AG10803 (cell line): ENCODE measurements around the gene KIF2C.

Source experiments
- DNase-seq: peaks from one replicate; pipeline ENCODE4 v3.0.0; 2010; ENCODE audit warnings: low read depth
- H3K4me3 ChIP-seq: 2 replicates; pipeline ENCODE4 v1.5.1; 2011; ENCODE audit warnings: mild to moderate bottlenecking, low read length, control low read depth
- TF ChIP-seq, protein P1 (sequence below): conservative IDR thresholded peaks from 2 replicates; pipeline ENCODE4 v1.5.1; 2011; ENCODE audit warnings: mild to moderate bottlenecking, low read length, control low read depth, inconsistent platforms

KIF2C gene

GRCh38 chr1:44798481-44799365, 59.1 kb downstream of the KIF2C start:
- TF ChIP-seq, protein P1, sequence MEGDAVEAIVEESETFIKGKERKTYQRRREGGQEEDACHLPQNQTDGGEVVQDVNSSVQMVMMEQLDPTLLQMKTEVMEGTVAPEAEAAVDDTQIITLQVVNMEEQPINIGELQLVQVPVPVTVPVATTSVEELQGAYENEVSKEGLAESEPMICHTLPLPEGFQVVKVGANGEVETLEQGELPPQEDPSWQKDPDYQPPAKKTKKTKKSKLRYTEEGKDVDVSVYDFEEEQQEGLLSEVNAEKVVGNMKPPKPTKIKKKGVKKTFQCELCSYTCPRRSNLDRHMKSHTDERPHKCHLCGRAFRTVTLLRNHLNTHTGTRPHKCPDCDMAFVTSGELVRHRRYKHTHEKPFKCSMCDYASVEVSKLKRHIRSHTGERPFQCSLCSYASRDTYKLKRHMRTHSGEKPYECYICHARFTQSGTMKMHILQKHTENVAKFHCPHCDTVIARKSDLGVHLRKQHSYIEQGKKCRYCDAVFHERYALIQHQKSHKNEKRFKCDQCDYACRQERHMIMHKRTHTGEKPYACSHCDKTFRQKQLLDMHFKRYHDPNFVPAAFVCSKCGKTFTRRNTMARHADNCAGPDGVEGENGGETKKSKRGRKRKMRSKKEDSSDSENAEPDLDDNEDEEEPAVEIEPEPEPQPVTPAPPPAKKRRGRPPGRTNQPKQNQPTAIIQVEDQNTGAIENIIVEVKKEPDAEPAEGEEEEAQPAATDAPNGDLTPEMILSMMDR: no peak
- DNase-seq: no peak
- no peak overlapping the region for H3K4me3 ChIP-seq

GRCh38 chr1:44799770-44800584, 60.3 kb downstream of the KIF2C start, which contains the start of gene PLK3:
Gene PLK3, plus strand, starts transcription at chr1:44800377. Its CDS starts 87 bp downstream, at chr1:44800464.
- DNase-seq: peak; percentile 98
- H3K4me3 ChIP-seq: peak within 1 kb of the TSS; percentile 83
- TF ChIP-seq, protein P1: peak; percentile 84

- TF ChIP-seq, protein P1: no peak
- peak overlapping the region; percentile 83 for H3K4me3 ChIP-seq
- no peak for DNase-seq
Measured at GRCh38 chr1:44801491-44802305, 62.1 kb downstream of the KIF2C start.

DNA sequence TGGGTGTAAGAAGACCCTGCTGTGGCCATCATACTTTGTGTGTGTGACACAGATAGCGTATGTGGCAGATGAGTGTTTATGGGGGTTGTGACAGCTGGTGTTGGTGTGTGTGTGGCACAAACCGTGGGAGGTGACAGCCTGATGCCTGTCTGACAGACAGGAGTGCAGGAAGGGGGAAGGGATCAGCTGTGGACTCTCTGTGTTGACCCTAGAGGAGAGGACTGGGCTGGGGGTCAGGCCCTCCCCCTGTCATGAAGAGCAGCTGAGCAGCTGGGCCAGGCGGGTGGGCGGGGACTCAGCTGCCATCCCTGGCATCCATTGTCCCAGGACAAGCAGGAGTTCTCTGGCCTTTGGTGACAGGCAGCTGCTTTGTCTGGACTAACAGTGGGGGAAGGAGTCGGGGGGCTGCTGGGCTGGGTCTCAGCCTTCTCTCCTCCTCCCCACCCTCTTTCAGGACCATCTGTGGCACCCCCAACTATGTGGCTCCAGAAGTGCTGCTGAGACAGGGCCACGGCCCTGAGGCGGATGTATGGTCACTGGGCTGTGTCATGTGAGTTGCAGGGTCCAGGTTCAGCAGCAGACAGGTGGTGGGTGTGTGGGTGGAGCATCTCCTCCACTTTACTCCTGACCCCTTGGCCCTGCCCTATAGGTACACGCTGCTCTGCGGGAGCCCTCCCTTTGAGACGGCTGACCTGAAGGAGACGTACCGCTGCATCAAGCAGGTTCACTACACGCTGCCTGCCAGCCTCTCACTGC, 62.8 kb downstream of the KIF2C start:
- TF ChIP-seq, protein P1: no peak
- DNase-seq: no peak
- peak overlapping the region; percentile 83 for H3K4me3 ChIP-seq

GRCh38 chr1:44803062-44803311, 63.4 kb downstream of the KIF2C start:
- no peak for DNase-seq
- H3K4me3 ChIP-seq: peak overlapping the region; percentile 83
- TF ChIP-seq, protein P1: no peak

DNA sequence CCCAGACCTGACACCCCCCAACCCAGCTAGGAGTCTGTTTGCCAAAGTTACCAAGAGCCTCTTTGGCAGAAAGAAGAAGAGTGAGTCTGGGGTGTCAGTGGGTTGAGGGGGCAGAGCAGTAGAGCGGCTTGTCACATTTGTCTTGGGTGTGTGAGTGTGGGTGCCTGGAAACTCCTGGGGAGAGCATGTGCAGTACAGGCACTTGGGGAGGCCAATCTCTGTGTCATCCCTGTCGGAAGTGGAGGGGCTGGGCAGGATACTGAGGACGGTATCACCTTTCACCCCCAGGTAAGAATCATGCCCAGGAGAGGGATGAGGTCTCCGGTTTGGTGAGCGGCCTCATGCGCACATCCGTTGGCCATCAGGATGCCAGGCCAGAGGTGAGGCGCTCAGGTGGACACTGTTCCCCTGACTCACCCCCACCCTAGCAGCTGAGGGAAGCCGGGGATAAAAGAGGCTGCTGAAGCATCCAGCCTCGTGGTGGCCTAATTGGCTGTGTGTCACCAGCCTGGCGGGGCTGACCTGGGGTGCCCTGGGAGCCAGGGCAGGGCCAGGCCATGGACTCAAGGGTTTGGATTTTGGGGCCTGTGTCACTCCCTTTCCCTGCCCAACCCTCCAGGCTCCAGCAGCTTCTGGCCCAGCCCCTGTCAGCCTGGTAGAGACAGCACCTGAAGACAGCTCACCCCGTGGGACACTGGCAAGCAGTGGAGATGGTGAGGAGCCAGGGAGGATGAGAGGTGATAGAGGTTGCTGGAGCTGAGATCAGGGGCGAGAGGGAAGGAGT, 63.9 kb downstream of the KIF2C start:
- no peak for DNase-seq
- TF ChIP-seq, protein P1: no peak
- H3K4me3 ChIP-seq: peak overlapping the region; percentile 83
